Activated CD4-positive, alpha-beta T cell treated with anti-CD3 and anti-CD28 coated beads for 4 hours (primary cell): ENCODE results near the gene TEX22.
A peak's percentile ranks its signal among the peaks of the same experiment; 100 is the strongest.
"Not testable (repeated sequence)": the region's sequence is repeated elsewhere in the genome, so short reads cannot be mapped to it uniquely, and the experiment has no call there.

Source experiments
- DNase-seq, 2 donors: peaks; one replicate each; pipeline ENCODE4 v3.0.0-alpha.2; 2020

The TEX22 gene, protein sequence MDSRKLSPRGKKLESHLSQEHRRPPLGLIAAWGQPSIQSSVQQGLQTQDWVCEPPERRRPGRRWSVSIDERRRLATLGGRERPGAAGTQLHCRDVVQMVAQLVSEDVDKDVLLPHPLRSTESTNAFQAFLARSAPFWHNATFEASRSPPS

DNA sequence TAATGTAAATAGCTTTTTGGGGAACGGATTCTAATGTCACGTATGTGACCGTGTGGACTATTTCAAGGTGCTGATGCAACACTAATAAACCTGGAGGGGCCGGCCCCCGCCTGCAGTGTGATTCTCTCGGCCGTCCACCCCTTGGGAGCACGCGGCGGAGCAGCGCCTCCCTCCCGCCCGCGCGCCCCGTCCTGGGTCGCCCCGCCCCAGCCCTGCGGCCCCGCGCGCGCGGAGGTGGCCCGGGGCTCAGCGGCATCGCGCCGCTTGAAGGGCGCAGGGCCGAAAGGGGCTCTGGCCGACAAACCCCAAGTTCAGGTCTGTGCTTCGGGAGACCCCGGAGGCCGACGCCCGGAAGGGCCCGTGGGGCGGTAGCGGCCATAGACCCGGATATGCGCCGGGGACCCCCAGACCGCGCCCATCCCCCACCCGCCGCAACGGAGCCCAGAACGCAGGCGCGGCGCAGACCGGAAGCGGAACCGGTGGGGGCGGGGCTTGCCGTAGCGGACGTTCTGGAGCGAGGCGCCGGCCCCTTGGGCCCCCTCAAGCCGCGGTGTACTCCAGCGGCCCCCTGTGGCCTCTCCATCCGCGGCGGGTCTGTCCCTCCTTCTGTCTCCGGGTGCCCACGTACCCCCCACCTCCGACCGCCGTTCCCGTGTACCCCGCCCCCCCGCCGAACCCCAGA, at the start of gene TEX22:
TSS of gene TEX22 (plus strand) at position 495 of the 682 bp plus-strand sequence. CDS start 803 bp downstream, outside the sequence.
- DNase-seq: peak; percentile 91 to 93

DNA sequence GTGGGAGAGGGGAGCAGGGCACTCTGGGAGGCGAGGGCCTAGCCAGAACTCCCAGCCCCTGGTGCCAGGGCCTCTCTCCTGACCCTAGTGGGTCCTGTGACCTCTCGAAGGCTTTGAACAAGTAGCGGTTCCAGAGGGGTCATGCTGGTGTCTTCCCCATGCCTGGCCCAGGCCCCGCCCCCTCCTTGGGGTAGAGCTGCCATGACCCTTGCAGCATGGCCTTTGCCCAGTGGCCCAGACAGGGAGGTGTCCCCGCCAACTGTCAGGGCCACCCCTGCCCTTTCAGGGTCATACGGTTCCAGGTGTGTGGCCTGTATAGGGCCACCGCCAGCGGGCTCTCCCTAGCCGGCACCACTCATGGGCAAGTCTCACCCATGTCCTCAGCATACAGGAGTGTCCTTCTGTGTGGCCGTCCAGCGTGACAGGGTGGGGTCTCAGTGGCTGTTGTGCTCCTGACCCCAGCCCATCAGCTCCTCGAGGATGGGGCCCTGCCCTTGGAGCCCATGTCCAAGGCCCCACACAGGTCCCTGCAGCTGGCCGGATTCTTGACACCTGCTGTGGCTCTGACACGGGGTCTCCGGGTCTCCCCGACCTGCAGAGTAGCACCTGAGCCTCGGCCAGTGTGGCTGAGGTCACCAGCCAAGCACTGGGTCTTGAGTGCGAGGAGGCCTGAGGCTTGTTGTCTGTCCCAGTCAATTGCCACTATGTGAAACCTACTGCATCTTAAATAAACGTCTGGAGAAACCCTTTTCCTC, 49.2 kb upstream of the TEX22 start:
- no peak for DNase-seq

DNA sequence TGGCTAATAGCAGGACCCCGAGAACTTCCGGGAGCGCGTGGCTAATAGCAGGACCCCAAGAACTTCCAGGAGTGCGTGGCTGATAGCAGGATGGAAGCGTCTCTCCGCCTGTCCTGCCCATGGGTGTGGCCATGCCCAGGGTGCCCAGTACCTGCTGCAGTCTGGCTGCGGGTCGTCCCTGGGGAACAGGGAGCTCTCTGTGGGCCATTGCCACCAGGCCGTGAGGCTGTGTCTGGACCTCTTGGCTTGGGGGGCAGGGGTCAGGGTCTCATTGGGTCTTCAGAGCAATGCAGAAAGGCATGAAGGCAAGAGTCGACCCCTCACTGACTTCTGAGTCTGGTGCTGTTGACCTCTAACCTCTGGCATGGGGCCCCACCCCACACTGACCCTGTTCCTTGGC, 48.3 kb upstream of the TEX22 start:
- DNase-seq: no peak

DNA sequence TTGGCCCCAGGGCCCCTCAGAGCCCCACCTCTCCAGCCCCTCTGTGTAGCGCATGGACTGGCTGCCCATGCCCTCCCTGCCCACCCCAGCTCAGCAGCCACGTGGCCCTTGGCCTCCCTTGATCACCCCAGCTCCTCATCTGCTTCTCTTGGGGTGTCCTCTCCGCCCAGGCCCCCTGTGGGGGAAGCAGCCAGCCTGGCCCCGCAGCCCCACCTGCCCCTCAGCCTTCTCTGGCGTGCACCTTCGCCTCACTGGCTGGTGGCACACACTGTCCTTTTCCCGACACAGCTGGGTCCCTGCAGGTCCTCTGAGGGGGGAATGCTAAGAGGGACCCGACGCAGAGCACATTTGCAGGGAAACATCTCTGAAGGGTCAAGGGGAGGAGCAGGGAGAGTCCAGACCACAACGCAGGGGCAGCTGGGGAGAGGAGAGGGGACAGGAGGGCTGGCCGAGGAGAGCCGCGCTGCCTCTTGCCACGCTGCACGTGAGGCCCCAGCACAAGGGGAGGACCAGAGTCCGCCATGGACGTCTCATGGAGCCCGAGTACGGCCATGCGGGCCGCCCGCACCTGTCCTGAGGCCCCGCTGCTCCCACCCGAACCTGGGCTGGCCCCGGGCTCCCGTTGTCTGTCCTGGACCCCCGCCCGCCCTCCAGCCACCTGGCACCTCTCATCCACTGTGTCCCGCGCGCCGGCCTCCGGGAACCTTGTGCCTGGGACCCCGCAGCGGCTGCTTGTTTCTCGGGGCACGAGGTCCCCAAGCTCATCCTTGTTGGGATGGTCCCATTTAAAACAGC, 47.7 kb upstream of the TEX22 start:
- no peak for DNase-seq

DNA sequence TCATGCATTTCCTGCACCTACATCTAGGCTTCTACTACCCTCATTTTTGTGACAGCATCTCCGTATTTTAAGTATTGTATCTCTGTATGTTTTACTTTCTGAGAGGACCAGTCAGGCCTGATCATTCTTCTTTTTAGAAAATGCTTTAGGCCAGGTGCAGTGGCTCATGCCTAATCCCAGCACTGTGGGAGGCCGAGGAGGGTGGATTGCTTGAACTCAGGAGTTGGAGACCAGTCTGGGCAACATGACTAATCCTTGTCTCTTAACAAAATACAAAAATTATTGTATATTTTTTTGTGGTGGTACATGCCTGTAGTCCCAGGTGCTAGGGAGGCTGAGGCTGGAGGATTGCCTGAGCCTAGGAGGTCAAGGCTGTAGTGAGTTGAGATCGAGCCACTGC, 46.9 kb upstream of the TEX22 start:
- no peak for DNase-seq

DNA sequence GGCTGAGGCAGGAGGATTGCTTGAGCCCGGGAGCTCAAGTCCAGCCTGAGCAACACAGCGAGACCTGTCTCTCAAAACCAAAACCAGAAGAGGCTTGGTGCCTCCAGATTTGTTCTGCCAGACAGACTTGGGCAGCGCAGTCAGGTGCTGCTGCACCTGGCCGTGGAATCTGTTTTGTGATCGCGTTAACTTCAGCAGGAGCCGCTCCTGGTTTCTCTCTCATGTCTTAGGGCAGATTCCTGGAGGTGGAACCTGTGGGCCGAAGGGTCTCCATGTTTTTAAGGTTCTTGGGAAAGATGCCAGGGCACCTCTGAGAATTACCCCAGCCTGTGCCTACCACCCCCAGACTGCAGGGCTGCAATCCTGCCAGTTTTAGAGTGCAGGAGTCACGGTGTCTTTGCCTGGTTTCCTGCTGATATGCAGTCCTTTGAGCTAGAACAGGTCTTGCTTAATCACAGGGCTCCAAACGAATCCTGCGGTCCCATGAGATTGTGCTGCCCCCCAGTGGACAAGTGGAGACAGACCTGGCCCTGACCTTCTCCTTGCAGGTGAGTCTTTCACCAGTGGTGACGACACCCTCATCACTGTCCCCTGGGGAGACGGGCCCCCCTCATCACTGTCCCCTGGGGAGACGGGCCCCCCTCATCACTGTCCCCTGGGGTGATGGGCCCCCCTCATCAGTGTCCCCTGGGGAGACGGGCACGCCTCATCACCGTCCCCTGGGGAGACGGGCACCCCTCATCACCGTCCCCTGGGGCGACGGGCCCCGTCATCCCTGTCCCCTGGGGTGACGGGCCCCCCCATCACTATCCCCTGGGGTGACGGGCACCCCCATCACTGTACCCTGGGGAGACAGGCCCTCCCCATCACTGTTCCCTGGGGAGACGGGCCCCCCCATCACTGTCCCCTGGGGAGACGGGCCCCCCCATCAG, 46.2 kb upstream of the TEX22 start:
- peak; percentile 83 to 92 for DNase-seq

DNA sequence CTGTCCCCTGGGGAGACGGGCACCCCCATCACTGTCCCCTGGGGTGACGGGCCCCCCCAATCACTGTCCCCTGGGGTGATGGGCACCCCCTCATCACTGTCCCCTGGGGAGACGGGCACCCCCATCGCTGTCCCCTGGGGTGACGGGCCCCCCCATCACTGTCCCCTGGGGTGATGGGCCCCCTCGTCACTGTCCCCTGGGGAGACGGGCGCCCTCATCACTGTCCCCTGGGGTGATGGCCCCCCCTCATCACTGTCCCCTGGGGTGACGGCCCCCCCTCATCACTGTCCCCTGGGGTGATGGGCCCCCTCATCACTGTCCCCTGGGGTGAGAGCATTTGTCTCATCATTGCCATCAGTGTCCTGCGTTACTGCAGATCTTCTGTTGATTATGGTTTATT, 45.2 kb upstream of the TEX22 start:
- DNase-seq: no peak

DNA sequence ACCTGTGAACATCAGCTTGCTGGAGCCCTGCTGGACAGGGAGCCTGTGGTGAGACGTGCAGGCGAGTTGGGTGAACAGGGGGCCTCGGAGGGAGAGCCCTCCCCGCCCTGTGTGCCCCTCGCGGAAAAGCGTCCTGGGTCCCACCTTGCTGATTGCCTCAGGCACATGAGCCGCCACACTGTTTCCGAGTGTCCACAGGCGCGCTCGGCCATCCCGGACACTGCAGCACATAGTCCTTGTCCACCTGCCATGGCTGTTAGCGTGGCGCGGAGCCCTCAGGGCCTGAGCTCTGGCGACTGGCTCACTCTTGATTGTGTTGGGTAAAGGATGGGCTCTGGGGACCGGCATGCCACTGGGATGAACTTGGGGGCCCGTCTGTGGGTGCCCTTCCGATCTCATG, 43.8 kb upstream of the TEX22 start:
- DNase-seq: no peak

DNA sequence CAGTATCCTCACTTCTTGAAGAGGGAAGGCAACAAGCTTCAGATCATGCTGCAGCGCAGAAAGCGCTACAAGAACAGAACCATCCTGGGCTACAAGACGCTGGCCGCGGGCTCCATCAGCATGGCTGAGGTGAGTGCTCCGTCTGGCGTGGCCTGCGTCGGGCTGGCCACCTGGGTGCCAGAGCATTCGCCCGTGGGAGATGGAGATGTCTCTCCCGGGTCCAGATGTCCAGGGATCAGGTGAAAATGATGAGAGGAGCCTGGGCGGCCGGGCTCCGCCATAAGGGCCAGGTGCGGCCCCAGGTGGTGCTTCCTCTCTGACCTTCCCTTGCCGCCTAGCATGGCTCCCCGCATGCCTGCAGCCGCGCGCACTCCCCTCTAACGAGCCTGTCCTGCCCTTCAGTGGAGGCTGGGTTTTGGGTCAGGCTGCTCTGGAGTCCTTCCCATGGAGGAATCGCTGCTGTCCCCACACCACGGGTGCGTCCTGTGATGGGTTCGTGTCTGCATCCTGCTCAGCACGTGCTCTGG, 43.2 kb upstream of the TEX22 start:
- no peak for DNase-seq

DNA sequence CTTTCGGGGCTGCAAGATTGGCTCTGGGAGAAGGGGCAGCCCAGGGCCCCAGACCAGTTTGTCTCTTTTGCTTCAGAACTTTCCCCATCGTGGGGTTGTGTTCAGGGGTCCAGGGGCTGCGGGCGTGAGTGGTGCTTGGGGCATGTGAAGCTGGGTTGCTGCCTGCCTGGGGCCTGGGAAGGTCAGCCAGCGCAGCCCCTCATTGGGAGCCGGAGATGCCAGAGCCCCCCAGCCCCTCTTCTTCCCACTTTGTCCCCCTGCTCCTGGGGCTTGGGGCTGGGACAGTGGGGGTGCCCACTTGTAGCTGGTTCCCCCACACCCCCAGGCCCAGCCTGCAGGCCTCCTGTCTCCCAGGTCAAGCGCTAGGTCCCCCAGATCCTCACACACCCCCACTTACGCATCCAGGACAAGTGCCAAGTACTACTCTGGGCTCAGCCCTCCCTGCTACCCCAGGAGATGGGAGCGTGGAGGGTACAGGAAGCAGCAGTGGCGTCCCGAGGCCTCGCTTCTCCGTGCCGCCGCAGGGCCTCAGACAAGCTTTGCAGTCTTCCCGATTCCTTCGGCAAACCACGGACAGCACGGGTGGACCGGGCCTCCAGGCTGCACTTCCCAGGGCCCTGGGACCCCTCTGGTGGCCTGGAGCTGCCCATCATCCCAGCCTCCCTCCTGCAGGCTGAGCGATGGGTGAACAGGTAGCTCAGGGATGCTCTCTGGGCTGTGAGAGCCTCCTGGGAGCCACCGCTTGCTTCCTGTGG, 42.3 kb upstream of the TEX22 start:
- no peak for DNase-seq

DNA sequence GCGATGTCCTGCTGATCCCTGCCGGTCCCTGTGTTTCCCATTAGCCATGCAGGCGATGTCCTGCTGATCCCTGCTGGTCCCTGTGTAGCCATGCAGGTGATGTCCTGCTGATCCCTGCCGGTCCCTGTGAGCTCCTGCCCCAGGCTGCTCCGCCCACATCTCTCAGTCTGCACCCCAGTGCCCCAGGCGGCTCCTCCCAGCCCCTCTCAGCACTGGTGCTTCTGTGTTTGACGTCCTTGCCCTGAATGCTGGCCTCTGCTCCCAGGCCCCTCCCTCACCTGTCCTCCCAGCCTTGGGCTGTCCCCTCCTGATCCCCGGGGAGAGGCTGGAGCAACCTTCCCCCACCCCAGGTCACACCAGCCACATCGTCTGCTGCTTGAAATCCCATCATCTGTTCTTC, 41.4 kb upstream of the TEX22 start:
- no peak for DNase-seq

DNA sequence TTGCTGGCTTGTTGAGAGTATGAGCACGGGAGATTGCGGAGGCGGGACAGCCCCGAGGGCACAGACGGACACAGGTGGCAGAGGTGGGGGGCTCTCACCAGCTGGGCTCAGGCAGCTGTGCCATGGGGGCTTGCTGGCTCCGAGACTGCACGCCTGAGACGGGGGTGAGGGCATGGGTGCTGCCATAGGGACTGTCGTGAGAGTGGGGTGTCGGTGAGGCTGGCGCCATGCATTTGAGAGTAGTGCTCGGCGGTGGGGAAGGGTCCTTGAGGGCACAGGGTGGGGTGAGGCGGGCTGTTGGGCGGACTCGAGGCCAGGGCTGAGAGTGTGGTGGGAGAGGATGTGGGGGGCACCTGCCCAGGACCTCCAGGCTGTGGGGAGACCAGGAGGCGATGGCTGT, 40.7 kb upstream of the TEX22 start:
- DNase-seq: no peak

DNA sequence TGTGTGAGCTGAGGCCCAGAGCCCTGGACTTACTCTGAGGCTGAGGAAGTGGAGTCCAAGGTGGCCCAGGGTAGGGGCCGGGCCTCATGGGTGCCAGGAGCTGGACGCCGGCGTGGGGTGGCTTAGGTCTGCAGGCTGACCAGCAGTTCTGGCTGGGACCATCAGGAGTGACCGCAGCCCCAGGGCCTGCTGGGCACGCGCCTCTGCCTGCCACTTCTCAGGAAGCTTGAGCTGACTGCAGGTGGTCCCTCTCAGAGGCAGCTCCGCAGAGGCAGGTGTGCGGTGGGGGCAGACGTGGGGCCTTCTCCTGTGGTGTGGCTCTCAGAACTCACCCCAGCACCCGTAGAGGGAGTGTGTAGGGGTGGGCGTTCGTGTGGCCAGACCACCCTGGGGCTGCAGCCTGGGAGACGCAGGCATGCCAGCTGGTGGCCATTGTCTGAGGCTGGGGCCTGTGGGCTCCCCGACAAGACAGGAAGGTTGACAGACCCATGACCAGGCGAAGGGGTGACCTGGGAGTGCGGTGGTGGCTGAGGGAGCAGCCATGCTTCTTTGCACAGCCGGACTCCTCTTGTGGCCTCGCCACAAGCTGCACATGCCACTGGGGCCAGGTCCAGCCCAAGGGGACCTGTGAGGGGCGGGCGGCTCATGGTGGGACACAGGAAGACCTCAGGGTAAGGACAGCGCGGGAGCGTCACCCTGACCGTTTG, 40.0 kb upstream of the TEX22 start:
- DNase-seq: no peak

DNA sequence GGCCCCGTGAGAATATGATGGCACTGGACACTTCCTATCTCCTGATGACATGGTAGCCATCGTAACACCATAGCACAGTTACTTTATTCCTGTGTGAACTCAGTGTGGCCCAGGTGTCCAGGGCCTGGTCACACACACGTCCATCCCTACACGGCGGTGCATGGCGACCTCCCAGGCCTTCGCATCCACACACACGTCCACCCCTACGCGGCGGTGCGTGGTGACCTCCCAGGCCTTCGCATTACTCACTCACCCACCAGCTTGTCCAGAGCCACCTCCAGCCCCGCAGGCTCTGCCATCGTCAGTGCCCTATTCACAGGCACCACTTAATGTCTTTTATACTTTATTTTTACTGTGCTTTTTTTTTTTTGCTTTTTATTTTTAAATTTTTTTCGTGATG, 39.4 kb upstream of the TEX22 start:
- no peak for DNase-seq

DNA sequence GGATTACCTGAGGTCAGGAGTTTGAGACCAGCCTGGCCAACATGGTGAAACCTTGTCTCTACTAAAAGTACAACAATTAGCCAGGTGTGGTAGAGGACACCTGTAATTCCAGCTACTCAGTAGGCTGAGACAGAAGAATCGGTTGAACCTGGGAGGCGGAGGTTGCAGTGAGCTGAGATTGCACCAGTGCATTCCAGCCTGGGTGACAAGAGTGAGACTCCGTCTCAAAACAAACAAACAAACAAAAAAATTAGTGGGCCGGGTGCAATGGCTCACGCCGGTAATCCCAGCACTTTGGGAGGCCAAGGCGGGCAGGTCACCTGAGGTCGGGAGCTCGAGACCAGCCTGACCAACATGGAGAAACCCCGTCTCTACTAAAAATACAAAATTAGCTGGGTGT, 36.9 kb upstream of the TEX22 start:
- not testable (repeated sequence) for DNase-seq

DNA sequence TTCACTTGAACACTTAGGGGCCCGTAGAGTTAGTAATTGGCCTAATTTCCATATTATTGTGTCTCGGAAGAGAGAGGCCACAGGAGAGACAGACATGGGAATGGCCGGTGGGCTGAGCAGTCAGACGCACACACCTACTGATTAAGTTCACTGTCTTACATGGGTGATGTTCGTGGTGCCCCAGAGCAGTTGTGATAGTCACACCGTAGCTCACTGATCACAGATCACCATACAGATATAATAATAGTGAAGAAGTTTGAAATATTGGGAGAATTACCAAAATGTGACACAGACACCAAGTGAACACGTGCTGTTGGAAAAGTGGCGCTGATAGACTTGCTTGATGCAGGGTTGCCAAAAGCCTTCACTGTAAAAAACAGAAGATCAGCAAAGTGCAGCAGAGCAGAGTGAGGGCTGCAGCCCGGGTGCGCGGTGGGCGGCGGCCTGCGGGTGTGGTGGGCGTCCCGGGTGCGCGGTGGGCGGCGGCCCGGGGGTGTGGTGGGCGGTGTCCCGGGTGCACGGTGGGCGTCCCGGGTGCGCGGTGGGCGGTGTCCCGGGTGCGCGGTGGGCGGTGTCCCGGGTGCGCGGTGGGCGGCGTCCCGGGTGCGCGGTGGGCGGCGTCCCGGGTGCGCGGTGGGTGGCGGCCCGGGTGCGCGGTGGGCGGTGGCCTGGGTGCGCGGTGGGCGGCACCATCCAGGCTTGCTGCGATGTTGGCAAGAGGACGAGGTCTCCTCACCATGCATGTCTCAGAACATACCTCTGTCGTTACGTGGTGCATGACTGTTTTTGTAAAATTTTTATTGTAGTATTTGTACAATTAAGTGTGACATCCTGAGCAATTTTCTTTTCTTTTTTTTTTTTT, 34.3 kb upstream of the TEX22 start:
- DNase-seq: peak in 1 of 2 donors; percentile 32

DNA sequence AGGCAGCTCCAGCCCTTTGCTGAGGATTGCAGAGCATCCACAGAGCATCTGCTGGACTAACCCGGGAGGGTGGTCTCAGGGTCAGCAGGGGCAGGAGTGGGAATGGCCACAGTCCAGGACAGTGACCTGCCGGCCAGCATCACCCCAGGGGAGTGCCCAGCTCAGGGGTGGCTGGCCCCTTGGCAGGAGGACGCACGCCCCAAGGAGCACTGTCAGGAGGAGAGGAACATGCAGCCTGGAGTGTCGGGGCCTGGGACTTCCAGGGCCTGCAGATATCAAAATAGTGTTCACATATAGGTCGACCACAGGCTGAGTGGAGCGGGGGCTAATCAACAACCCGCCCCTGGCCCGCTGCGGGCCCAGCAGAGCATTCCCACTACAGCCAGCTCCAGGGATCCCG, 33.2 kb upstream of the TEX22 start:
- DNase-seq: no peak

DNA sequence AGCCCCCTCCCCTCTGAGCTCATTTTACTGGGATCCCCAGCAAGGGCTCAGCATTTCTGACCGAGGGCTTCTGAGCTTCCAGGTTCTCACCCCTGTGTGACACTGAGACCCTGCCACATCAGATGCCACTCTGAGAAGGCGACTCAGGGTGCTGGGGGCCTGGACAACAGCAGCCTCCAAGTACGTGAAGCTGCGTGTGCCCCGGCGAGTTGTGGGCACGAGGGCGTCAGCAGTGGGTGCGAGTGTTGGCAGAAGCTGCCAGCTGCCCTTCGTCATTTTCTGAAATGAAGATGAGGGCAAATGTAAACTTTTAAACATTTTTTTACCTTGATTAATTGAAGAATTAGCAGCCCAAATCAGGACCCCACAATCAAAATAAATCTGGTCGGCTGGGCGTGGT, 32.7 kb upstream of the TEX22 start:
- no peak for DNase-seq

DNA sequence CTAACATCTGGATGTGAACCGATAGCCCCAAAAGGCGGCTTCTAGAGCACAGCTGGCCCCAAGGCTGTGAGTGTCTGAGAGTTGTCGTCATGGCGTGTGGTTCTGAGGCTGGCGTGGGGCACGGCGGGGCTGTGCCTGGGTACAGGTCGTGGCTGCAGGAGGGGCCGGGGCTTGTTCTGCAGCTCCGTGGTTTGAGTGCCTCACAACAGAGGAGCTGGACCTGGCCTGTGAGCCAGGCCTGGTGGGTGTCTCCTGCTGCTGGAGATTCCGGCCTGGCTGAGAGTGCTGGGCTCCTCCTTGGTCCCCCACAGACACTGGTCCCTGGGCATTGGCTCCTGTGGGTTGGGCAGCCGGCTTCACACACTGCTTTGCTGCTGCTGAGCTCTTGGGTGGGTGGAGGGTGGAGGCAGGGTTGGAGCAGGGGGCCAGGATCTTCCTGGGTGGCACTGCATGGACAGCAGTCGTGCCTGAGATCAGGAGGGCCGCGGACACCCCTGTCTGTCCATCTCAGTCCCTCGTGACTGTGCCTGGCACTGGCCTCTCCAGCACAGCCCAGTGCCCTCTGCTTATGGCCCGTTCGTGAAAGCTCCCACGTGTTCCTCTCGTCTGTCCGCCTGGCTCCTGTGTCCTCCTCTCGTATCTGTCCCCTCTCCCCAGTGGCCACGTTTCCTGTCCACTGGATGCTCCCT, 31.8 kb upstream of the TEX22 start:
- DNase-seq: no peak
